PC-9 (cell line): Measurements from ENCODE around the gene MEMO1. TPM values are rescaled to one million over a fixed set of nuclear protein-coding genes. Genes with fewer than 3 reads are reported as not detected.

Source experiments
- BruUV-seq: library from RNA; stranded (reverse); fragments of 400-500 nt; replicated peaks from 2 replicates; lab custom pipeline; 2021; lab: Mats Ljungman, UMichigan
- CTCF ChIA-PET: fragments of 300-600 bp; sonication (Branson Sonifier 250); formaldehyde crosslinking; loops from one replicate; lab custom pipeline; 2022; ENCODE audit warnings: antibody characterized with exemption; lab: Charles Lee
- POLR2A ChIA-PET: fragments of 300-600 bp; sonication (Branson Sonifier 250); formaldehyde crosslinking; loops from one replicate; lab custom pipeline; 2022; ENCODE audit warnings: antibody characterized with exemption; ENCODE audit not compliant: unreplicated experiment; lab: Charles Lee
- DNase-seq, 2 experiments: peaks; one replicate each; pipeline versions ENCODE4 v3.0.0 to v3.0.0-alpha.2; 2015 to 2022; ENCODE audit warnings: mixed read lengths in 1 of 2
- H2AFZ ChIP-seq: fragments of 200-600 bp; sonication (generic); 2 replicates; pipeline ENCODE4 v1.8.1; 2017; ENCODE audit warnings: antibody characterized with exemption
- H3F3A ChIP-seq: fragments of 200-600 bp; sonication (generic); 2 replicates; pipeline ENCODE4 v1.8.1; 2017; ENCODE audit warnings: antibody characterized with exemption, mild to moderate bottlenecking, low read depth; ENCODE audit not compliant: insufficient read depth
- H3K27ac ChIP-seq: fragments of 200-600 bp; sonication (generic); 2 replicates; pipeline ENCODE4 v1.6.1; 2016; ENCODE audit warnings: mixed run types
- H3K27me3 ChIP-seq: fragments of 200-600 bp; sonication (generic); 2 replicates; pipeline ENCODE4 v1.6.1; 2016; ENCODE audit warnings: low read depth, mixed run types; ENCODE audit not compliant: insufficient read depth
- H3K36me3 ChIP-seq: fragments of 200-600 bp; sonication (generic); 2 replicates; pipeline ENCODE4 v1.6.1; 2016; ENCODE audit warnings: low read depth, mixed run types
- H3K4me1 ChIP-seq: fragments of 200-600 bp; sonication (generic); replicated peaks from 2 replicates; pipeline ENCODE4 v1.6.1; 2016; ENCODE audit warnings: mixed run types; ENCODE audit not compliant: insufficient read depth
- H3K4me2 ChIP-seq: fragments of 200-600 bp; sonication (generic); 2 replicates; pipeline ENCODE4 v1.6.1; 2017; ENCODE audit warnings: mixed run types
- H3K4me3 ChIP-seq: fragments of 200-600 bp; sonication (generic); 2 replicates; pipeline ENCODE4 v1.6.1; 2016; ENCODE audit warnings: mixed run types
- H3K79me2 ChIP-seq: fragments of 200-600 bp; sonication (generic); 2 replicates; pipeline ENCODE4 v1.6.1; 2017; ENCODE audit warnings: low read depth, mixed run types
- H3K9me2 ChIP-seq: fragments of 200-600 bp; sonication (generic); 2 replicates; pipeline ENCODE4 v1.8.1; 2017; ENCODE audit warnings: mild to moderate bottlenecking; ENCODE audit not compliant: insufficient read depth
- H3K9me3 ChIP-seq: fragments of 200-600 bp; sonication (generic); 2 replicates; pipeline ENCODE4 v1.8.1; 2016; ENCODE audit warnings: low read depth; ENCODE audit not compliant: insufficient read depth
- H4K20me1 ChIP-seq: fragments of 200-600 bp; sonication (generic); 2 replicates; pipeline ENCODE4 v1.8.1; 2017; ENCODE audit not compliant: insufficient read depth
- CTCF ChIP-seq: fragments of 200-600 bp; sonication (generic); conservative IDR thresholded peaks from 2 replicates; pipeline ENCODE4 v1.6.1; 2017; ENCODE audit warnings: mixed run types, antibody characterized with exemption, mild to moderate bottlenecking, moderate library complexity
- EZH2 ChIP-seq: fragments of 200-600 bp; sonication (generic); IDR thresholded peaks from 2 replicates; pipeline ENCODE4 v1.8.0; 2017; ENCODE audit warnings: antibody characterized with exemption, low read depth
- intact Hi-C: fragments of 100-400 bp; cut with micrococcal nuclease; formaldehyde crosslinking; loops from one replicate; pipeline ENCODE4 v1.10.0; 2022; ENCODE audit not compliant: unreplicated experiment
- total RNA-seq: library from RNA; stranded (reverse); gene quantifications from 2 replicates; pipeline ENCODE4 v1.2.3, GENCODE V29; 2021

Gene MEMO1
- total RNA-seq, 1 experiment from 2014 or later = 40.2 TPM

GRCh38 chr2:31940920-31941319, 69.9 kb downstream of the MEMO1 start:
- CTCF ChIA-PET = no interaction called here
- H3F3A ChIP-seq = peaks cover 11% of the 10 kb centered on the region
- 0 out of 2 replicates have a peak, but pooled peaks cover 5% of the 10 kb centered on the region for H3K36me3 ChIP-seq
- TF ChIP-seq EZH2 = no peak
- no peak for TF ChIP-seq CTCF
- no peaks in the 10 kb centered on the region for H3K9me3 ChIP-seq
- no peak overlapping the region for H3K4me3 ChIP-seq
- intact Hi-C loops = no loop called here
- no peaks in the 10 kb centered on the region for H3K9me2 ChIP-seq
- no peak overlapping the region for H3K4me2 ChIP-seq
- H3K27ac ChIP-seq = no peak overlapping the region
- H3K27me3 ChIP-seq = no peaks in the 10 kb centered on the region
- POLR2A ChIA-PET = no interaction called here
- DNase-seq = no peak
- 0 out of 2 replicates have a peak, but pooled peaks cover 4% of the 10 kb centered on the region for H4K20me1 ChIP-seq
- H2AFZ ChIP-seq = no peak overlapping the region
- H3K4me1 ChIP-seq = no peaks in the 10 kb centered on the region
- BruUV-seq = no TSS peak
- peaks cover 25% of the 10 kb centered on the region for H3K79me2 ChIP-seq

GRCh38 chr2:31937741-31938140, 73.1 kb downstream of the MEMO1 start:
- H3F3A ChIP-seq = peaks cover 11% of the 10 kb centered on the region
- no peaks in the 10 kb centered on the region for H3K9me2 ChIP-seq
- H3K36me3 ChIP-seq = 0 out of 2 replicates have a peak, but pooled peaks cover 5% of the 10 kb centered on the region
- no peak for DNase-seq
- ChIA-PET POLR2A (no interaction called here), CTCF (no interaction called here)
- H2AFZ ChIP-seq = no peak overlapping the region
- peaks cover 16% of the 10 kb centered on the region; the same call in 1 of the 2 replicates for H3K79me2 ChIP-seq
- no peaks in the 10 kb centered on the region for H3K9me3 ChIP-seq
- H3K4me3 ChIP-seq = no peak overlapping the region
- no TSS peak for BruUV-seq
- H4K20me1 ChIP-seq = no peaks in the 10 kb centered on the region
- TF ChIP-seq CTCF (no peak), EZH2 (no peak)
- intact Hi-C loops = no loop called here
- no peaks in the 10 kb centered on the region for H3K27me3 ChIP-seq
- no peak overlapping the region for H3K4me2 ChIP-seq
- H3K4me1 ChIP-seq = no peaks in the 10 kb centered on the region
- H3K27ac ChIP-seq = no peak overlapping the region

- no peaks in the 10 kb centered on the region for H3K4me1 ChIP-seq
- no peak overlapping the region for H3K4me2 ChIP-seq
- H3K9me3 ChIP-seq = no peaks in the 10 kb centered on the region
- POLR2A ChIA-PET = no interaction called here
- no peak for DNase-seq
- peaks cover 14% of the 10 kb centered on the region; the same call in 1 of the 2 replicates for H3K79me2 ChIP-seq
- H3F3A ChIP-seq = peaks cover 18% of the 10 kb centered on the region
- no peak overlapping the region for H2AFZ ChIP-seq
- no peaks in the 10 kb centered on the region for H3K36me3 ChIP-seq
- CTCF ChIA-PET = no interaction called here
- no peak overlapping the region for H3K27ac ChIP-seq
- H3K9me2 ChIP-seq = no peaks in the 10 kb centered on the region
- no peaks in the 10 kb centered on the region; the same call in 1 of the 2 replicates for H4K20me1 ChIP-seq
- no TSS peak for BruUV-seq
- H3K4me3 ChIP-seq = no peak overlapping the region
- TF ChIP-seq CTCF = no peak
- H3K27me3 ChIP-seq = no peaks in the 10 kb centered on the region
- intact Hi-C loops = no loop called here
Measured at GRCh38 chr2:31935370-31935769, 75.4 kb downstream of the MEMO1 start.
